Esophagus muscularis mucosa (tissue), 4 donors: Measurements from ENCODE around the gene PRPF40A. TPM values are rescaled to one million over a fixed set of nuclear protein-coding genes. Genes with fewer than 3 reads are reported as not detected.

Source experiments
- DNase-seq: peaks from one replicate; pipeline ENCODE4 v3.0.0-alpha.2; 2017; ENCODE audit errors: extremely low spot score
- H3K27ac ChIP-seq, 4 donors: fragments of 200-600 bp; sonication (generic); replicated peaks in 1 of 4; 1 replicate in 3 of 4; 2 replicates in 1 of 4; pipeline ENCODE4 v1.5.1; 2016 to 2019; ENCODE audit warnings: mild to moderate bottlenecking in 1 of 4
- H3K27me3 ChIP-seq, 4 donors: fragments of 200-600 bp; sonication (generic); one replicate each; pipeline versions ENCODE4 v1.5.1 to v1.6.0; 2016 to 2019
- H3K36me3 ChIP-seq, 4 donors: fragments of 200-600 bp; sonication (generic); one replicate each; pipeline ENCODE4 v1.5.1; 2016 to 2019
- H3K4me1 ChIP-seq, 4 donors: fragments of 200-600 bp; sonication (generic); one replicate each; pipeline ENCODE4 v1.5.1; 2016 to 2019
- H3K4me3 ChIP-seq, 4 donors: fragments of 200-600 bp; sonication (generic); 1 replicate in 2 of 4; 2 replicates in 2 of 4; pipeline ENCODE4 v1.5.1; 2016 to 2019; ENCODE audit warnings: mild to moderate bottlenecking in 4 of 4, moderate library complexity in 1 of 4
- H3K9me3 ChIP-seq, 4 donors: fragments of 200-600 bp; sonication (generic); 1 replicate in 3 of 4; 2 replicates in 1 of 4; pipeline ENCODE4 v1.5.1; 2016 to 2019
- EP300 ChIP-seq: sonication (generic); formaldehyde crosslinking; IDR thresholded peaks from one replicate; pipeline ENCODE4 v1.6.1; 2017; ENCODE audit warnings: antibody characterized with exemption
- POLR2A ChIP-seq: fragments of 450-650 bp; IDR thresholded peaks from one replicate; pipeline ENCODE4 v1.6.1; 2017; ENCODE audit warnings: antibody characterized with exemption, moderate library complexity, mild to moderate bottlenecking, low read depth
- POLR2AphosphoS5 ChIP-seq, 2 donors: sonication (generic); formaldehyde crosslinking; IDR thresholded peaks; one replicate each; pipeline ENCODE4 v1.6.1; 2017; ENCODE audit warnings: antibody characterized with exemption in 2 of 2
- WGBS: methylation state at CpG from one replicate; pipeline ENCODE4 v1.1.5; 2018; 5-methylcytosine and 5-hydroxymethylcytosine counted together
- intact Hi-C: fragments of 100-400 bp; cut with DNase I; formaldehyde crosslinking; loops from one replicate; pipeline ENCODE4 v1.15.1; 2023
- total RNA-seq, 4 donors: library from RNA; depleted of rRNA; stranded (reverse); fragments of >200 nt; gene quantifications; one replicate each; pipeline versions ENCODE4 v1.1.0 to v1.2.1, GENCODE V29; 2016
- TF ChIP-seq, protein P1 (sequence below), 3 experiments: fragments of 200-600 bp in 2 of 3; fragments of 450-650 bp in 1 of 3; sonication (generic) in 2 of 3; IDR thresholded peaks; one replicate each; pipeline ENCODE4 v1.5.1; 2017 to 2019; ENCODE audit warnings: antibody characterized with exemption in 3 of 3, mild to moderate bottlenecking in 2 of 3, moderate library complexity in 1 of 3

Gene PRPF40A
- total RNA-seq, 4 donors from 2014 or later: 46.1 to 66.1 (median 53.2) TPM

DNA sequence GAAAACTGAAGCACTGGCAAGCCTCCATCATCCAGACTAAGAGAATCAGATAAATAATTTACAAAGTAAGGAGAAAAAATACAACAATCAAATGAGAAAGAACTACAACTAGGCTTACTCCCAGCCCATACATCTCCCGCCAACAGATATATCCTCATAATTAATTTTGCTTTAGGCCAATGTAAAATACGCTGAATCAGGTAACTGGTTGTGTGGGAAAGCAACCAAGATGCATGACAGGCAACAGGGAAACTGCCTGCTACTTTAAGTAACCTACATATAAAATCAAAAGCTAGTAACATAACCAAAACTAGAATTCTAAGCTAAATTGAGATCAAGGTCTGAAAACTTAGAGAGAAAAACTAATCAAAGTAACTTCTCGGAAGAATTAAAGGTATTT, 21.5 kb downstream of the PRPF40A start:
- Histone ChIP-seq H3K9me3 (no peaks in the 10 kb centered on the region), H3K4me1 (peaks cover 0 to 5% (median 0%) of the 10 kb centered on the region in 4 donors), H3K27me3 (no peaks in the 10 kb centered on the region), H3K27ac (no peak overlapping the region), H3K36me3 (peaks cover 0 to 20% (median 12%) of the 10 kb centered on the region in 4 donors), H3K4me3 (no peak overlapping the region)
- no peak for DNase-seq
- intact Hi-C loops: no loop called here
- WGBS: 99% methylated on average over 3 of the region's 3 CpGs
- no peak for TF ChIP-seq POLR2A
- TF ChIP-seq, protein P1, sequence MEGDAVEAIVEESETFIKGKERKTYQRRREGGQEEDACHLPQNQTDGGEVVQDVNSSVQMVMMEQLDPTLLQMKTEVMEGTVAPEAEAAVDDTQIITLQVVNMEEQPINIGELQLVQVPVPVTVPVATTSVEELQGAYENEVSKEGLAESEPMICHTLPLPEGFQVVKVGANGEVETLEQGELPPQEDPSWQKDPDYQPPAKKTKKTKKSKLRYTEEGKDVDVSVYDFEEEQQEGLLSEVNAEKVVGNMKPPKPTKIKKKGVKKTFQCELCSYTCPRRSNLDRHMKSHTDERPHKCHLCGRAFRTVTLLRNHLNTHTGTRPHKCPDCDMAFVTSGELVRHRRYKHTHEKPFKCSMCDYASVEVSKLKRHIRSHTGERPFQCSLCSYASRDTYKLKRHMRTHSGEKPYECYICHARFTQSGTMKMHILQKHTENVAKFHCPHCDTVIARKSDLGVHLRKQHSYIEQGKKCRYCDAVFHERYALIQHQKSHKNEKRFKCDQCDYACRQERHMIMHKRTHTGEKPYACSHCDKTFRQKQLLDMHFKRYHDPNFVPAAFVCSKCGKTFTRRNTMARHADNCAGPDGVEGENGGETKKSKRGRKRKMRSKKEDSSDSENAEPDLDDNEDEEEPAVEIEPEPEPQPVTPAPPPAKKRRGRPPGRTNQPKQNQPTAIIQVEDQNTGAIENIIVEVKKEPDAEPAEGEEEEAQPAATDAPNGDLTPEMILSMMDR (IDR thresholded peaks at IDR 0.05): no peak
- no peak for TF ChIP-seq EP300
- TF ChIP-seq POLR2AphosphoS5 (IDR thresholded peaks at IDR 0.05): no peak

DNA sequence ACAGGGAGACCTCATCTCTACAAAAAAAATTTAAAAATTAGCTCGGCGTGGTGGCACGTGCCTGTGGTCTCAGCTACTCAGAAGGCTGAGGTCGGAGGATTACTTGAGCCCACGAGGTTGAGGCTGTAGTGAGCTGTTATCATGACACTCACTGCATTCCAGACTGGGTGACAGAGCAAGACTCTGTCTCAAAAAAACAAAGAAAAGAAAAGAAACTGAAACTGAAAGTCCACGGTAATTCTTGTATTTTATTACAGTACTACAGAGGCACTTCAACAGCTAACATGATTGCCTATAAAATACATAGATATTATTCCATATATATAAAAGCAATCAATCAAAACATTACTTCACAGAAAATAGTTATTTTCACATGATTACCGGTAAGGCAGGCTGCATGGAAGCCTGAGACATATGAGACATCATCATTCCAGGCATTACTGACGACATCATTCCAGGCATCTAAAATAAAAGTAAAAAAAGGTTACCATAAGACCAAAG, 23.1 kb downstream of the PRPF40A start:
- peak overlapping the region; percentile 17 to 34 (median 30) for H3K4me3 ChIP-seq

DNA sequence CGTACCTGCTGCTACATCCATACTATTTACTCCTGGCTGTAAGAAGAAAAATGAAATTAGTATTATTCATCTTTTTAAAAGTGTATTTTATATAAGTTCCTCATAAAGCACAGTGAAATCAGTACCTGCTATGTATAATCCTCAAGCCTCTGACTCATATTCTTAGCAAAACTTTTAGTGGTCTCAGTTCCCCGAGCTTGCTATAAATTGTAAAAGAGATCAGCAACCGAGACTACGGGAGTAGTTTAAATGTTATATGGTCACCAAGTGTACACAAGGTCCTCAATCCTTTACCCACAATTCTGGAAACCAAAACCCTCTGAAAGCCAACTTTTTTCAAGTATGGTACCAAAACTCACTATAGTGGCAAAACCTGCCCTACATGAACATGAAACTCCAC, 24.2 kb downstream of the PRPF40A start:
- Histone ChIP-seq H3K27me3 (no peaks in the 10 kb centered on the region), H3K27ac (no peak overlapping the region), H3K36me3 (peaks cover 0 to 25% (median 14%) of the 10 kb centered on the region in 4 donors), H3K9me3 (no peaks in the 10 kb centered on the region), H3K4me3 (no peak overlapping the region), H3K4me1 (peaks cover 0 to 5% (median 0%) of the 10 kb centered on the region in 4 donors)
- intact Hi-C loops: no loop called here
- WGBS: 96% methylated on average over 4 of the region's 4 CpGs
- TF ChIP-seq POLR2AphosphoS5 (IDR thresholded peaks at IDR 0.05): no peak
- no peak for TF ChIP-seq POLR2A
- TF ChIP-seq, protein P1 (IDR thresholded peaks at IDR 0.05): no peak
- TF ChIP-seq EP300: no peak
- no peak for DNase-seq

More for the DNA sequence above, 23.1 kb downstream of the PRPF40A start:
- intact Hi-C loops: no loop called here
- Histone ChIP-seq H3K4me1 (peaks cover 0 to 5% (median 0%) of the 10 kb centered on the region in 4 donors), H3K27me3 (no peaks in the 10 kb centered on the region), H3K9me3 (no peaks in the 10 kb centered on the region), H3K36me3 (peaks cover 0 to 24% (median 13%) of the 10 kb centered on the region in 4 donors), H3K27ac (peak overlapping the region in 3 of 4 donors; percentile 22 to 52 (median 26))
- TF ChIP-seq POLR2A (no peak), POLR2AphosphoS5 (IDR thresholded peaks at IDR 0.05) (no peak), EP300 (no peak)
- TF ChIP-seq, protein P1 (IDR thresholded peaks at IDR 0.05): no peak
- 61% methylated on average over 8 of the region's 8 CpGs for WGBS
- DNase-seq: no peak

DNA sequence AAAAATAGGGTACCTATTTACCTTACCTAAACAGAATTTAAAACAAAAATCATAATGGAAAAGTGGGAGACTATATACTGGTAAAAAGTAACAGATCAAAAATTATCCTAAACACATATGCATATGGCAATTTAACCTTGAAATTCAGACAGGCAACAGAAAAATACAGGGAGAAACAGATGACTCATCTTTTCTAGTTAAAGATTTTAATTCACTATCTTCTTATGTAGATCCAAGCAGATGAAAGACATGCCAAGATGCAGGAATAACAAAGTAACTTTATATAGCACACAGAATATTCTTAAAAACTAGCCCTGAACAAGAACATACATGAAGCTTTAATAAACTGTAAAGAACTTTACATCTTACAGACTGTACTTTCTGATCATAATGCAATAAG, 30.9 kb downstream of the PRPF40A start:
- H3K4me1 ChIP-seq: peaks cover 0 to 4% (median 0%) of the 10 kb centered on the region in 4 donors
- DNase-seq: no peak
- H3K27me3 ChIP-seq: no peaks in the 10 kb centered on the region
- no peak overlapping the region for H3K4me3 ChIP-seq
- H3K27ac ChIP-seq: no peak overlapping the region
- TF ChIP-seq, protein P1 (IDR thresholded peaks at IDR 0.05): no peak
- TF ChIP-seq POLR2AphosphoS5 (IDR thresholded peaks at IDR 0.05) (no peak), EP300 (no peak), POLR2A (no peak)
- intact Hi-C loops: no loop called here
- H3K9me3 ChIP-seq: no peaks in the 10 kb centered on the region
- H3K36me3 ChIP-seq: peaks cover 0 to 14% (median 6%) of the 10 kb centered on the region in 4 donors

DNA sequence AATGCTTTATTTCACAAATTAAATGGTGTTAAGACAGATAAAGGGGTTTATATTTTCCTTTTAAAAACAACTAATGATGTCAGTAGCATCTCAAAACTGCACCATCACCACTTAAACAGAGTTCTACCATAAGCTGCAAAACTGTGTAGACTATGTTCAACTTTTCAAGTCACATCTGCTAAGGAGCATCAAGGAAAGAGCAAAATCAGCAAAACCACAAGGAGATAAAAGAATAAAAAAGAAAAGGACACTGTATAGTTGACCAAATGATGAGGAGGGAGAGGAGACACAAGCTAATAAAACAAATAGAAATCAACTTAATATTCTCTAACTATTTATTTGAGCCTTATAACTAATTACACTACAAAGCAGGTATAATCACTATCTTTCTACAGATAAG, 33.9 kb downstream of the PRPF40A start:
- Histone ChIP-seq H3K9me3 (no peaks in the 10 kb centered on the region), H3K36me3 (peaks cover 9 to 39% (median 29%) of the 10 kb centered on the region in 4 donors), H3K27me3 (no peaks in the 10 kb centered on the region), H3K4me3 (no peak overlapping the region), H3K4me1 (peaks cover 0 to 4% (median 0%) of the 10 kb centered on the region in 4 donors), H3K27ac (no peak overlapping the region)
- TF ChIP-seq POLR2AphosphoS5 (IDR thresholded peaks at IDR 0.05) (no peak), POLR2A (no peak), EP300 (no peak)
- TF ChIP-seq, protein P1 (IDR thresholded peaks at IDR 0.05): no peak
- intact Hi-C loops: no loop called here
- DNase-seq: no peak
